ENCODE data around the gene SLC12A5.
"Not testable (repeated sequence)": the region's sequence is repeated elsewhere in the genome, so short reads cannot be mapped to it uniquely, and the experiment has no call there.

Gene SLC12A5

DNA sequence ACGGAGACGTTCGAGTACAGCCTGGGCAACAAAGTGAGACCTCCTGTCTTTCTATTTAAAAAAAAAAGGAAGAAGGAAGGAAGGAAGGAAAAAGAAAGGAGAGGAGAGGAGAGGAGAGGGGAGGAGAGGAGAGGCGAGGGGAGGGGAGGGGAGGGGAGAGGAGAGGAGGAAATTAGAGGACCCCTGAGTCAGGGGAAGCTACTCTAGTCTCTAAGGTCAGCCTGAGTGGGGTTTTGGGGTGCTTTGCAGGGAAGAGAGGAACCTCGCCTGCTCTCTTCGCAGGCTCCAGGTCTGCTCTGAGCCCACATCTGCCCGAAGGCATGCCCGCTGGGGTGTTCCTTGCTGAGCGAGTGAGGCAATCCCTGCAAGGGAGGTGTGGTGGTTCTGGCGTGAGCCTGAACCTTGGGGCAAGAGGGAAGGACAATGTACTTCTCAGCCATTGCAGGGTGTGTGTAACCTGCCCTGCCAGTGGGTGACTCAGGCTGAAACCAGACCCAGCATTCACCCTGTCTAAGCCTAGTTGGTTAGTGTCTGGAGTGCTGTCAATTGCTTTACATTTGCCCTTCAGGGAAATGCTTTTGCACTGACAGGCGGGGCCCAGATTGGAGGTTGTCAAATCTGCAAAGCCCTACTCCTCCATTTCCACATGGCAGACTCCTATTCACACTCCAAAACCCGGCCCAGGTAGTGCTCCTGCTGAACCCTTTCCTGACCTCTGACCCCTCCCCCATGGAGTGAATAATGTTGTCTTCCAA, 35.6 kb upstream of the SLC12A5 start:
- H3K4me3 ChIP-seq (ENCODE audit: low read depth, low read length), result no peak overlapping the region
- TF ChIP-seq, protein P1, sequence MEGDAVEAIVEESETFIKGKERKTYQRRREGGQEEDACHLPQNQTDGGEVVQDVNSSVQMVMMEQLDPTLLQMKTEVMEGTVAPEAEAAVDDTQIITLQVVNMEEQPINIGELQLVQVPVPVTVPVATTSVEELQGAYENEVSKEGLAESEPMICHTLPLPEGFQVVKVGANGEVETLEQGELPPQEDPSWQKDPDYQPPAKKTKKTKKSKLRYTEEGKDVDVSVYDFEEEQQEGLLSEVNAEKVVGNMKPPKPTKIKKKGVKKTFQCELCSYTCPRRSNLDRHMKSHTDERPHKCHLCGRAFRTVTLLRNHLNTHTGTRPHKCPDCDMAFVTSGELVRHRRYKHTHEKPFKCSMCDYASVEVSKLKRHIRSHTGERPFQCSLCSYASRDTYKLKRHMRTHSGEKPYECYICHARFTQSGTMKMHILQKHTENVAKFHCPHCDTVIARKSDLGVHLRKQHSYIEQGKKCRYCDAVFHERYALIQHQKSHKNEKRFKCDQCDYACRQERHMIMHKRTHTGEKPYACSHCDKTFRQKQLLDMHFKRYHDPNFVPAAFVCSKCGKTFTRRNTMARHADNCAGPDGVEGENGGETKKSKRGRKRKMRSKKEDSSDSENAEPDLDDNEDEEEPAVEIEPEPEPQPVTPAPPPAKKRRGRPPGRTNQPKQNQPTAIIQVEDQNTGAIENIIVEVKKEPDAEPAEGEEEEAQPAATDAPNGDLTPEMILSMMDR (IDR thresholded peaks at IDR 0.05; ENCODE audit: low read depth, low read length, missing control alignments), result no peak
- DNase-seq (ENCODE audit: low read depth), result no peak

DNA sequence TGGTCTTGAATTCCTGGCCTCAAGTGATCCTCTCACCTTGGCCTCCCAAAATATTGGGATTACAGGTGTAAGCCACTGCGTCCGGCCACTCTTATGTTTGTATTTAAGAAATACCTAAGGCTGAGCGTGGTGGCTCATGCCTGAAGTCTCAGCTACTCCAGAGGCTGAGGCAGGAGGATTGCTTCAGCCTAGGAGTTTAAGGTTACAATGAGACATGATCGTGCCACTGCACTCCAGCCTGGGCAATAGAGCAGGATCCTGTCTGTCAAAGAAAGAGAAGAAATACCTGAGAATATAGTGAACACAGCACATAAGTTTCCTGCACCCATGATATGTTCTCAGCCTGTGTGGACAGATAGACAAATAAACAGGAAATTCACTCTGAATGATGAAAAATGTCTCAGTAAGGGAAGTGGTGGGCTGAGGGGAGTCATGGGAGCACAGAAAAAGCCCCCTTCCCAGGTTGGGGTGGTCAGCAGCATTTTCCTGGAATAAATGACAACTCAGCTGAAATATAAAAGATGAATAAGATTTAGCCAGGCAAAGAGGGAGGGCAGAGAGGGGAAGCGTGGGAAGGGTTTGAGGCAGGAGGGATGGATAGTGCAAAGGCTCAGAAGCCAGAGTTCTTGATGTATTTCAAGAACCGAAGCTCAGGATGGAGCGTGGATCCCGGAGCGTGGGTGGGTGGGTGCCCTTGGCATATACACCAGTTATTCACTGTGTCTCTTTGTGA, 34.1 kb upstream of the SLC12A5 start:
- DNase-seq (ENCODE audit: low read depth), result no peak
- TF ChIP-seq, protein P1 (IDR thresholded peaks at IDR 0.05; ENCODE audit: low read depth, low read length, missing control alignments), result no peak
- no peak overlapping the region for H3K4me3 ChIP-seq (ENCODE audit: low read depth, low read length)

DNA sequence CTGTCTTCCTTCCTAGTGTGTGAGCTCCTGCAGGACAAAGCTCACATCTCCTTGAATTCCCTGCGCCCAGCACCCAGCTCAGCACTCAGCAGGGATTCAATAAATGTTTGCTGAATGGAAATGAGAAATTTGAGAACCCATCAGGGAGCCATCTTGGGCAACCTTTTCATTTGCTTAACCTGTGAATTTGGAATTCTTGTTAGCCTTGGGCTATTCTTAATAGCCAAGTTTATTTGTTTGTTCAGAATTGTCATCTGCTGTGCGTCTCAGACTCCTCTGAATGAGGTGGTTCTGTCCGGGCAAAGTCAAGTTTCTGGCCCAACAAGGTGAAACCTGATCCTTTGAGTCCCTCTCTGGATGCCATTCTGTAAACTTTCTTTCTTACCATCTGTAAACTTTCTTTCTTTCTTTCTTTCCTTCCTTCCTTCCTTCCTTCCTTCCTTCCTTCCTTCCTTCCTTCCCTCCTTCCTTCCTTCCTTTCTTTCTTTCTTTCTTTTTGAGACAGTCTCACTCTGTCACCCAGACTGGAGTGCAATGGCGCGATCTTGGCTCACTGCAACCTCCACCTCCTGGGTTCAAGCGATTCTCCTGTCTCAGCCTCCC, 33.4 kb upstream of the SLC12A5 start:
- DNase-seq (ENCODE audit: low read depth); H3K4me3 ChIP-seq (ENCODE audit: low read depth, low read length): not testable (repeated sequence)

DNA sequence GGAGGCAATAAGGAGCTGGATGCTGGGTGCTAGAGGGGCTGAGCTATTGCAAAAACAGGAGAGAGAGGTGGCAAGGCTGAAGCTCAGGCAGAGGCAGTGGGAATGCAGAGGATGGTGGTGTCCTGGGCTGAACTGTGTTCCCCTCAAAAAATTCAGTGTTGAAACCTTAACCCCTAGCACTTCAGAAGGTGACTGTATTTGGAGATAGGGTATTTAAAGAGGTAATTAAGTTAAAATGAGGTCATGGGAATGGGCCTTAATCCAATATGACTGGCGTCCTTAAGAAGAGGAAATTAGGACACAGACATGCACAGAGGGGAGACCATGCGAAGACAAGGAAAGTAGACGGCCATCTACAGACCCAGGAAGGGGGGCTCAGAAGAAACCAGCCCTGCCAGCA, 31.8 kb upstream of the SLC12A5 start:
- no peak for DNase-seq (ENCODE audit: low read depth)
- H3K4me3 ChIP-seq (ENCODE audit: low read depth, low read length), result no peak overlapping the region
- TF ChIP-seq, protein P1 (IDR thresholded peaks at IDR 0.05; ENCODE audit: low read depth, low read length, missing control alignments), result no peak

DNA sequence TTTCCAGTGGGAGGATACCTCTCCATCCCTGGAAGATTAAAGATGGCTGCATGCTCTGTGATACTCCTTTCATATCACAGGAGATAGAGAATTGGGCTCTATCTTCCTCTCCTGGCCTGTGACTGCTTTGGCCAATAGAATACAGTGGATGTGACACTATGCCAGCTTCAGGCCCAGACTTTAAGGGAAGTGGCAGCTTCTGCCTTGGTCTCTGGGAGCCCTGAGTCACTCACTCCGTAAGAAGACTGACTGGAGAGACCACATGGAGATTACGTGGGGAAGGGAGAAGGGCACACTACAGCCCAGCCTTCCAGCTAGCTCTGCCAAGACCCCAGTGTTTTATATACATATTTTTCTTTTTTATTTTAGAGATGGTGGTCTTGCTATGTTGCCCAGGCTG, 30.7 kb upstream of the SLC12A5 start:
- TF ChIP-seq, protein P1 (IDR thresholded peaks at IDR 0.05; ENCODE audit: low read depth, low read length, missing control alignments), result no peak
- no peak for DNase-seq (ENCODE audit: low read depth)
- no peak overlapping the region for H3K4me3 ChIP-seq (ENCODE audit: low read depth, low read length)

DNA sequence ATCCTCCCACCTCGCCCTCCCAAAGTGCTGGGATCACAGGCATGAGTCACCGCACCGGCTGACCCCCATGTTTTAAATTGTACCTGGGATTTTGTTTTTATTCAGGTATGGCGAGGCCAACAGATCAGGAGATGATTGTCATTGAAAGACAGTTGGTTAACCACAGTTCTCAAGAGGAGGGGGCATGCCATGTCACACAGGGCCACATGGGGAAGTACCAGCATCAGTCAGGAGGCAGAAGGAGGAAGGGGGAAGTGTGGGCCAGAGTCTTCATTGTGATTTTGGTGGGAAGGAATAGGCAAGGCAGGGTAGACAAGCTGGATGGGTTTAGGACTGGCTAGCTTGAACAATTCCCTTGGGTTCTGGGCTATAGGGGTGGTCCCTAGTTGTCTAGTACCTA, 30.3 kb upstream of the SLC12A5 start:
- H3K4me3 ChIP-seq (ENCODE audit: low read depth, low read length), result no peak overlapping the region
- DNase-seq (ENCODE audit: low read depth), result no peak
- TF ChIP-seq, protein P1 (IDR thresholded peaks at IDR 0.05; ENCODE audit: low read depth, low read length, missing control alignments), result no peak

DNA sequence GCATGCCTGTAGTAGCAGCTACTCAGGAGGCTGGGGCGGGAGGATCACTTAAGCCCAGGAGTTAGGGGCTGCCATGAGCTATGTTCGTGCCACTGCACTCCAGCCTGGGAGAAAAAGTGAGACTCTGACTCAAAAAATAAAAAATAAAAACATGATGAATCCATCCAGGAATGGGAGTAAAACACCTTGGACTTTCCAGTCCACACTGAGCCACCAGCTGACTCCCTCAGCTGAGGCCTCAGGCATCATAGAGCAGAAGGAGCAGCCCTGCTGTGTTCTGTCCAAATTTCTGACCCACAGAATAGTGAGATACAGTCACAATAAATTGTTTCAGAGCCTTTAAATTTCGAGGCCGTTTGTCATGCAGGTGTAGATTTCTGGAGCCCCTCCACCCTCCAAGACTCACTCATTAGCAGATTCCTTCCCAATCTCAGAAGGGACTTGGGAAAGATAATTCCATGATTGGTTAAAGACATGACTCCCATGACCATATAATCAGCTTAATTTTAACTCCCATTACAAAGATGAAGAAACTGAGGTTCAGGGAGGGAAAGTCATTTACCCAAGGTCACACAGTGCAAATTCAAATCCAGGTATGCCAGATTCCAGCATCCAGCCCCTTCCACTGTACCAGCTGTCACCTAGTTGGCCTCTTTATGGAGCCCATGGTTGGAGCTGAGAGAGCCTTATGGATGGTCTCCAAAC, 29.3 kb upstream of the SLC12A5 start:
- no peak overlapping the region for H3K4me3 ChIP-seq (ENCODE audit: low read depth, low read length)
- no peak for DNase-seq (ENCODE audit: low read depth)
- TF ChIP-seq, protein P1 (IDR thresholded peaks at IDR 0.05; ENCODE audit: low read depth, low read length, missing control alignments), result no peak
